Mesenchymal stem cell (in vitro differentiated cells and primary cell): ENCODE data around the gene RYR1.

Experiments
- DNase-seq: peaks from one replicate; pipeline ENCODE4 v3.0.0-alpha.2; 2013
- H2AFZ ChIP-seq: one replicate; pipeline ENCODE4 v1.6.1; 2013; ENCODE audit warnings: low read depth, mild to moderate bottlenecking, control low read depth, inconsistent platforms, low read length, moderate library complexity
- H2AK5ac ChIP-seq: 2 replicates; pipeline ENCODE4 v1.6.1; 2013; ENCODE audit warnings: low read length, moderate library complexity, mild to moderate bottlenecking, inconsistent platforms; ENCODE audit not compliant: severe bottlenecking
- H2BK120ac ChIP-seq: one replicate; pipeline ENCODE4 v1.6.1; 2013; ENCODE audit warnings: low read depth, mild to moderate bottlenecking, inconsistent platforms, low read length, moderate library complexity
- H2BK12ac ChIP-seq, 2 experiments: one replicate each; pipeline ENCODE4 v1.6.1; 2013; ENCODE audit warnings: inconsistent platforms in 2 of 2, low read length in 2 of 2, mild to moderate bottlenecking in 2 of 2, moderate library complexity in 2 of 2, control low read depth in 1 of 2
- H2BK15ac ChIP-seq: one replicate; pipeline ENCODE4 v1.6.1; 2013; ENCODE audit warnings: mild to moderate bottlenecking, low read depth, inconsistent platforms; ENCODE audit not compliant: poor library complexity, severe bottlenecking
- H2BK5ac ChIP-seq: 2 replicates; pipeline ENCODE4 v1.6.1; 2013; ENCODE audit warnings: low read depth, mild to moderate bottlenecking, low read length, control low read depth, inconsistent platforms; ENCODE audit not compliant: poor library complexity, severe bottlenecking
- H3K14ac ChIP-seq, 2 experiments: one replicate each; pipeline ENCODE4 v1.6.1; 2013; ENCODE audit warnings: inconsistent platforms in 2 of 2, low read length in 2 of 2, control low read depth in 1 of 2, mild to moderate bottlenecking in 1 of 2, moderate library complexity in 1 of 2
- H3K18ac ChIP-seq, 2 experiments: one replicate each; pipeline ENCODE4 v1.6.1; 2013; ENCODE audit warnings: inconsistent platforms in 2 of 2, low read length in 2 of 2, control low read depth in 1 of 2, low read depth in 1 of 2, mild to moderate bottlenecking in 1 of 2
- H3K23ac ChIP-seq, 2 experiments: one replicate each; pipeline ENCODE4 v1.6.1; 2013; ENCODE audit warnings: inconsistent platforms in 2 of 2, low read length in 2 of 2, mild to moderate bottlenecking in 2 of 2, moderate library complexity in 2 of 2, control low read depth in 1 of 2
- H3K27ac ChIP-seq: 2 replicates; pipeline ENCODE4 v1.5.1; 2013; ENCODE audit warnings: mild to moderate bottlenecking, moderate library complexity, low read length, control low read depth, inconsistent platforms; ENCODE audit not compliant: poor library complexity, severe bottlenecking
- H3K27me3 ChIP-seq, 2 experiments: 2 replicates each; pipeline versions ENCODE4 v1.6.1 to v1.7.0; 2013; ENCODE audit warnings: low read length in 2 of 2, mild to moderate bottlenecking in 2 of 2, moderate library complexity in 2 of 2, control low read depth in 1 of 2, inconsistent platforms in 1 of 2; ENCODE audit not compliant: control insufficient read depth in 1 of 2, insufficient read depth in 1 of 2
- H3K36me3 ChIP-seq, 2 experiments: 2 replicates each; pipeline versions ENCODE4 v1.6.1 to v1.7.0; 2013; ENCODE audit warnings: low read length in 2 of 2, control low read depth in 1 of 2, inconsistent platforms in 1 of 2, low read depth in 1 of 2, mild to moderate bottlenecking in 1 of 2; ENCODE audit not compliant: insufficient read depth in 2 of 2, control insufficient read depth in 1 of 2
- H3K4ac ChIP-seq, 2 experiments: one replicate each; pipeline ENCODE4 v1.6.1; 2013; ENCODE audit warnings: inconsistent platforms in 2 of 2, low read length in 2 of 2, mild to moderate bottlenecking in 2 of 2, moderate library complexity in 2 of 2, control low read depth in 1 of 2, low read depth in 1 of 2
- H3K4me1 ChIP-seq: 2 replicates; pipeline ENCODE4 v1.6.1; 2013; ENCODE audit warnings: low read depth, low read length, control low read depth; ENCODE audit not compliant: control insufficient read depth, insufficient read depth
- H3K4me2 ChIP-seq: 2 replicates; pipeline ENCODE4 v1.6.1; 2013; ENCODE audit warnings: low read length, mild to moderate bottlenecking, inconsistent platforms; ENCODE audit not compliant: poor library complexity, severe bottlenecking
- H3K4me3 ChIP-seq, 2 experiments: 2 replicates each; pipeline versions ENCODE4 v1.5.1 to v1.7.0; 2013; ENCODE audit warnings: low read length in 2 of 2, mild to moderate bottlenecking in 2 of 2, control low read depth in 1 of 2, low read depth in 1 of 2; ENCODE audit not compliant: insufficient read depth in 1 of 2
- H3K79me1 ChIP-seq: replicated peaks from 2 replicates; pipeline ENCODE4 v1.6.1; 2013; ENCODE audit warnings: mild to moderate bottlenecking, control low read depth, low read length, inconsistent platforms; ENCODE audit not compliant: poor library complexity, severe bottlenecking
- H3K9ac ChIP-seq: 2 replicates; pipeline ENCODE4 v1.7.0; 2013; ENCODE audit warnings: mild to moderate bottlenecking, low read length, moderate library complexity
- H3K9me3 ChIP-seq: 2 replicates; pipeline ENCODE4 v1.7.0; 2013; ENCODE audit warnings: mild to moderate bottlenecking, low read length; ENCODE audit not compliant: control insufficient read depth
- H4K8ac ChIP-seq: one replicate; pipeline ENCODE4 v1.6.1; 2013; ENCODE audit warnings: inconsistent platforms, mild to moderate bottlenecking, low read length, moderate library complexity
- H4K91ac ChIP-seq: one replicate; pipeline ENCODE4 v1.6.1; 2013; ENCODE audit warnings: mild to moderate bottlenecking, low read length, inconsistent platforms
- WGBS: methylation state at CpG from one replicate; pipeline ENCODE4 v1.1.7; 2013; ENCODE audit warnings: mixed read lengths; 5-methylcytosine and 5-hydroxymethylcytosine counted together

RYR1 gene

GRCh38 chr19:38527466-38528136, 94.1 kb downstream of the RYR1 start:
- peaks cover 3 to 49% of the 10 kb centered on the region in 2 experiments for H3K27me3 ChIP-seq
- no peak for DNase-seq
- no peak overlapping the region for H3K9ac ChIP-seq

GRCh38 chr19:38528213-38528755, 94.8 kb downstream of the RYR1 start:
- Histone ChIP-seq H4K8ac (no peak overlapping the region), H3K23ac (no peak overlapping the region), H3K27me3 (peaks cover 3 to 51% of the 10 kb centered on the region in 2 experiments), H3K9ac (no peak overlapping the region), H4K91ac (no peak overlapping the region), H3K4me1 (no peaks in the 10 kb centered on the region), H2BK5ac (no peak overlapping the region), H2BK12ac (no peak overlapping the region), H2BK120ac (no peak overlapping the region), H3K79me1 (no peaks in the 10 kb centered on the region), H3K36me3 (no peaks in the 10 kb centered on the region), H3K4me2 (no peak overlapping the region), H3K18ac (no peak overlapping the region), H2AFZ (no peak overlapping the region), H3K4me3 (no peak overlapping the region), H3K4ac (no peak overlapping the region), H2AK5ac (no peak overlapping the region), H3K9me3 (no peaks in the 10 kb centered on the region), H3K14ac (no peak overlapping the region), H2BK15ac (no peak overlapping the region), H3K27ac (no peak overlapping the region)
- no peak for DNase-seq
- 88% methylated on average over 24 of the region's 24 CpGs for WGBS

More at GRCh38 chr19:38527466-38528136, 94.1 kb downstream of the RYR1 start:
- Histone ChIP-seq H2BK12ac (no peak overlapping the region), H3K79me1 (no peaks in the 10 kb centered on the region), H2AK5ac (no peak overlapping the region), H3K9me3 (no peaks in the 10 kb centered on the region), H3K4me1 (no peaks in the 10 kb centered on the region), H3K4me2 (no peak overlapping the region), H3K4ac (no peak overlapping the region), H4K8ac (no peak overlapping the region), H3K14ac (no peak overlapping the region), H2AFZ (no peak overlapping the region), H2BK120ac (no peak overlapping the region), H3K36me3 (no peaks in the 10 kb centered on the region), H4K91ac (no peak overlapping the region), H3K27ac (no peak overlapping the region), H3K4me3 (no peak overlapping the region), H3K23ac (no peak overlapping the region), H2BK5ac (no peak overlapping the region), H2BK15ac (no peak overlapping the region), H3K18ac (no peak overlapping the region)
- WGBS: 85% methylated on average over 32 of the region's 32 CpGs

GRCh38 chr19:38528931-38529330, 95.4 kb downstream of the RYR1 start:
- H2AK5ac ChIP-seq: no peak overlapping the region
- H3K27me3 ChIP-seq: peaks cover 3 to 46% of the 10 kb centered on the region in 2 experiments
- H2BK5ac ChIP-seq: no peak overlapping the region
- H3K4me2 ChIP-seq: no peak overlapping the region
- H2AFZ ChIP-seq: no peak overlapping the region
- H4K8ac ChIP-seq: no peak overlapping the region
- H3K4me1 ChIP-seq: no peaks in the 10 kb centered on the region
- no peak overlapping the region for H3K9ac ChIP-seq
- no peaks in the 10 kb centered on the region for H3K36me3 ChIP-seq
- H3K4ac ChIP-seq: no peak overlapping the region
- no peak overlapping the region for H3K27ac ChIP-seq
- H2BK15ac ChIP-seq: no peak overlapping the region
- no peak overlapping the region for H4K91ac ChIP-seq
- H3K9me3 ChIP-seq: no peaks in the 10 kb centered on the region
- H2BK120ac ChIP-seq: no peak overlapping the region
- H3K4me3 ChIP-seq: no peak overlapping the region
- no peak overlapping the region for H3K18ac ChIP-seq
- no peak overlapping the region for H2BK12ac ChIP-seq
- H3K23ac ChIP-seq: no peak overlapping the region
- H3K79me1 ChIP-seq: no peaks in the 10 kb centered on the region
- H3K14ac ChIP-seq: no peak overlapping the region
- DNase-seq: no peak
- WGBS: 82% methylated on average over 6 of the region's 6 CpGs

GRCh38 chr19:38531515-38531914, 98.0 kb downstream of the RYR1 start:
- H2AFZ ChIP-seq: no peak overlapping the region
- H3K9ac ChIP-seq: no peak overlapping the region
- no peak overlapping the region for H2BK15ac ChIP-seq
- no peak overlapping the region for H3K27ac ChIP-seq
- no peak overlapping the region for H4K91ac ChIP-seq
- H3K36me3 ChIP-seq: no peaks in the 10 kb centered on the region
- no peak overlapping the region for H3K23ac ChIP-seq
- peaks cover 17% of the 10 kb centered on the region for H3K9me3 ChIP-seq
- no peak overlapping the region for H3K4me3 ChIP-seq
- no peaks in the 10 kb centered on the region for H3K79me1 ChIP-seq
- no peak overlapping the region for H3K14ac ChIP-seq
- H4K8ac ChIP-seq: no peak overlapping the region
- no peak overlapping the region for H2BK12ac ChIP-seq
- DNase-seq: no peak
- no peak overlapping the region for H3K4me2 ChIP-seq
- H2BK5ac ChIP-seq: no peak overlapping the region
- no peak overlapping the region for H2AK5ac ChIP-seq
- no peak overlapping the region for H3K4ac ChIP-seq
- no peaks in the 10 kb centered on the region for H3K4me1 ChIP-seq
- WGBS: 95% methylated on average over 2 of the region's 2 CpGs
- no peak overlapping the region for H3K18ac ChIP-seq
- peaks cover 0 to 32% of the 10 kb centered on the region in 2 experiments for H3K27me3 ChIP-seq
- H2BK120ac ChIP-seq: no peak overlapping the region
